HepG2 (cell line): ENCODE results near the gene RAB6C.
"Not testable (repeated sequence)": the region's sequence is repeated elsewhere in the genome, so short reads cannot be mapped to it uniquely, and the experiment has no call there.

Source experiments
- CEBPB ChIP-seq: IDR thresholded peaks from 2 replicates; pipeline ENCODE4 v1.6.1; 2011; ENCODE audit warnings: low read depth, low read length, improper control_type of control experiment, borderline replicate concordance
- ELK4 ChIP-seq: sonication (generic); formaldehyde crosslinking; IDR thresholded peaks from 2 replicates; pipeline ENCODE4 v1.9.0; 2021; ENCODE audit warnings: missing genetic modification reagents, borderline replicate concordance
- EP300 ChIP-seq, 3 experiments: sonication (generic) in 1 of 3; formaldehyde crosslinking in 1 of 3; IDR thresholded peaks; 2 replicates each; pipeline versions ENCODE4 v1.5.1 to v1.6.1; 2011 to 2020; ENCODE audit warnings: low read depth in 2 of 3, low read length in 2 of 3, borderline replicate concordance in 1 of 3, improper control_type of control experiment in 1 of 3, mild to moderate bottlenecking in 1 of 3, missing genetic modification reagents in 1 of 3, moderate library complexity in 1 of 3
- EZH2 ChIP-seq: conservative IDR thresholded peaks from 2 replicates; pipeline ENCODE4 v1.6.1; 2012; ENCODE audit warnings: mild to moderate bottlenecking, low read depth, low read length, moderate library complexity
- GFI1 ChIP-seq: sonication (generic); formaldehyde crosslinking; IDR thresholded peaks from 2 replicates; pipeline ENCODE4 v1.5.0; 2020; ENCODE audit warnings: missing genetic modification reagents, mild to moderate bottlenecking, borderline replicate concordance
- HNRNPUL1 ChIP-seq: fragments of 200-400 bp; formaldehyde crosslinking; IDR thresholded peaks from 2 replicates; pipeline ENCODE4 v1.6.1; 2017; ENCODE audit warnings: low read depth, mild to moderate bottlenecking, low read length, moderate library complexity
- NR2C2 ChIP-seq: sonication (generic); formaldehyde crosslinking; IDR thresholded peaks from 2 replicates; pipeline ENCODE4 v1.4.0; 2020; ENCODE audit warnings: missing genetic modification reagents, mild to moderate bottlenecking, moderate library complexity, borderline replicate concordance
- NR2F2 ChIP-seq: IDR thresholded peaks from 2 replicates; pipeline ENCODE4 v1.6.1; 2012; ENCODE audit warnings: low read depth, inconsistent platforms, borderline replicate concordance
- POLR2AphosphoS5 ChIP-seq: IDR thresholded peaks from 2 replicates; pipeline ENCODE4 v1.6.1; 2012; ENCODE audit warnings: low read depth, low read length
- TOE1 ChIP-seq: sonication (generic); formaldehyde crosslinking; IDR thresholded peaks from 2 replicates; pipeline ENCODE4 v1.4.0; 2020; ENCODE audit warnings: mild to moderate bottlenecking, missing genetic modification reagents
- ZNF235 ChIP-seq: sonication (generic); formaldehyde crosslinking; IDR thresholded peaks from 2 replicates; pipeline ENCODE4 v1.8.1; 2023; ENCODE audit warnings: mild to moderate bottlenecking, missing genetic modification reagents, borderline replicate concordance
- ZNF263 ChIP-seq: sonication (generic); formaldehyde crosslinking; IDR thresholded peaks from 2 replicates; pipeline ENCODE4 v1.4.0; 2020; ENCODE audit warnings: missing genetic modification reagents
- TF ChIP-seq, protein P1 (sequence below): sonication (generic); formaldehyde crosslinking; IDR thresholded peaks from 2 replicates; pipeline ENCODE4 v1.5.0; 2020; ENCODE audit warnings: mild to moderate bottlenecking, missing genetic modification reagents
- TF ChIP-seq, protein P2 (sequence below): sonication (generic); formaldehyde crosslinking; IDR thresholded peaks from 2 replicates; pipeline ENCODE4 v1.5.1; 2020; ENCODE audit warnings: mild to moderate bottlenecking, missing genetic modification reagents, moderate library complexity

- TF ChIP-seq EZH2; POLR2AphosphoS5; ZNF263 (CRISPR knock-in tag); TOE1 (CRISPR knock-in tag); EP300 (IDR thresholded peaks at IDR 0.05; ENCODE audit: low read depth in 2 of 2, low read length in 2 of 2); EP300 (CRISPR knock-in tag; IDR thresholded peaks at IDR 0.05; ENCODE audit: borderline replicate concordance); NR2F2; HNRNPUL1; GFI1 (CRISPR knock-in tag); CEBPB; ZNF235 (CRISPR knock-in tag); ELK4 (CRISPR knock-in tag); NR2C2 (CRISPR knock-in tag): not testable (repeated sequence)
- TF ChIP-seq, protein P1, sequence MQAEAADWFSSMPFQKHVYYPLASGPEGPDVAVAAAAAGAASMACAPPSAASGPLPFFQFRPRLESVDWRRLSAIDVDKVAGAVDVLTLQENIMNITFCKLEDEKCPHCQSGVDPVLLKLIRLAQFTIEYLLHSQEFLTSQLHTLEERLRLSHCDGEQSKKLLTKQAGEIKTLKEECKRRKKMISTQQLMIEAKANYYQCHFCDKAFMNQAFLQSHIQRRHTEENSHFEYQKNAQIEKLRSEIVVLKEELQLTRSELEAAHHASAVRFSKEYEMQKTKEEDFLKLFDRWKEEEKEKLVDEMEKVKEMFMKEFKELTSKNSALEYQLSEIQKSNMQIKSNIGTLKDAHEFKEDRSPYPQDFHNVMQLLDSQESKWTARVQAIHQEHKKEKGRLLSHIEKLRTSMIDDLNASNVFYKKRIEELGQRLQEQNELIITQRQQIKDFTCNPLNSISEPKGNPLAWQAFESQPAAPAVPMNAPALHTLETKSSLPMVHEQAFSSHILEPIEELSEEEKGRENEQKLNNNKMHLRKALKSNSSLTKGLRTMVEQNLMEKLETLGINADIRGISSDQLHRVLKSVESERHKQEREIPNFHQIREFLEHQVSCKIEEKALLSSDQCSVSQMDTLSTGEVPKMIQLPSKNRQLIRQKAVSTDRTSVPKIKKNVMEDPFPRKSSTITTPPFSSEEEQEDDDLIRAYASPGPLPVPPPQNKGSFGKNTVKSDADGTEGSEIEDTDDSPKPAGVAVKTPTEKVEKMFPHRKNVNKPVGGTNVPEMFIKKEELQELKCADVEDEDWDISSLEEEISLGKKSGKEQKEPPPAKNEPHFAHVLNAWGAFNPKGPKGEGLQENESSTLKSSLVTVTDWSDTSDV (CRISPR knock-in tag): not testable (repeated sequence)
- TF ChIP-seq, protein P2, sequence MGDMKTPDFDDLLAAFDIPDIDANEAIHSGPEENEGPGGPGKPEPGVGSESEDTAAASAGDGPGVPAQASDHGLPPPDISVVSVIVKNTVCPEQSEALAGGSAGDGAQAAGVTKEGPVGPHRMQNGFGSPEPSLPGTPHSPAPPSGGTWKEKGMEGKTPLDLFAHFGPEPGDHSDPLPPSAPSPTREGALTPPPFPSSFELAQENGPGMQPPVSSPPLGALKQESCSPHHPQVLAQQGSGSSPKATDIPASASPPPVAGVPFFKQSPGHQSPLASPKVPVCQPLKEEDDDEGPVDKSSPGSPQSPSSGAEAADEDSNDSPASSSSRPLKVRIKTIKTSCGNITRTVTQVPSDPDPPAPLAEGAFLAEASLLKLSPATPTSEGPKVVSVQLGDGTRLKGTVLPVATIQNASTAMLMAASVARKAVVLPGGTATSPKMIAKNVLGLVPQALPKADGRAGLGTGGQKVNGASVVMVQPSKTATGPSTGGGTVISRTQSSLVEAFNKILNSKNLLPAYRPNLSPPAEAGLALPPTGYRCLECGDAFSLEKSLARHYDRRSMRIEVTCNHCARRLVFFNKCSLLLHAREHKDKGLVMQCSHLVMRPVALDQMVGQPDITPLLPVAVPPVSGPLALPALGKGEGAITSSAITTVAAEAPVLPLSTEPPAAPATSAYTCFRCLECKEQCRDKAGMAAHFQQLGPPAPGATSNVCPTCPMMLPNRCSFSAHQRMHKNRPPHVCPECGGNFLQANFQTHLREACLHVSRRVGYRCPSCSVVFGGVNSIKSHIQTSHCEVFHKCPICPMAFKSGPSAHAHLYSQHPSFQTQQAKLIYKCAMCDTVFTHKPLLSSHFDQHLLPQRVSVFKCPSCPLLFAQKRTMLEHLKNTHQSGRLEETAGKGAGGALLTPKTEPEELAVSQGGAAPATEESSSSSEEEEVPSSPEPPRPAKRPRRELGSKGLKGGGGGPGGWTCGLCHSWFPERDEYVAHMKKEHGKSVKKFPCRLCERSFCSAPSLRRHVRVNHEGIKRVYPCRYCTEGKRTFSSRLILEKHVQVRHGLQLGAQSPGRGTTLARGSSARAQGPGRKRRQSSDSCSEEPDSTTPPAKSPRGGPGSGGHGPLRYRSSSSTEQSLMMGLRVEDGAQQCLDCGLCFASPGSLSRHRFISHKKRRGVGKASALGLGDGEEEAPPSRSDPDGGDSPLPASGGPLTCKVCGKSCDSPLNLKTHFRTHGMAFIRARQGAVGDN (CRISPR knock-in tag): not testable (repeated sequence)
Observed at GRCh38 chr2:129933387-129933786, 46.1 kb upstream of the RAB6C start.
